K562 treated with DMSO at 1 percent for 24 hours (cell line): ENCODE data around the gene IL6R. TPM values are rescaled to one million over a fixed set of nuclear protein-coding genes. Genes with fewer than 3 reads are reported as not detected.

Experiments used
- total RNA-seq: library from RNA; unstranded; fragments of 300-600 nt; gene quantifications from 2 replicates; pipeline ENCODE4 v1.2.3, GENCODE V29; 2022; ENCODE audit warnings: low read depth; ENCODE audit not compliant: insufficient read depth

IL6R gene
- total RNA-seq = 2.5 and 2.8 TPM in 2 replicates

GRCh38 chr1:154404984-154405746 lies at the start of gene IL6R:
Gene IL6R, plus strand, starts transcription at chr1:154405343. Its CDS starts 287 bp downstream, at chr1:154405630.

GRCh38 chr1:154502066-154502743 lies 97.1 kb downstream of the IL6R start, which contains the start of the genes SHE and TDRD10:
Gene SHE, minus strand, starts transcription at chr1:154502412. Its CDS starts 386 bp downstream, at chr1:154502026.
Gene TDRD10, plus strand, starts transcription at chr1:154502219. Its CDS starts 4,685 bp downstream, at chr1:154506904.

Other genes with a start within 250 kb of the IL6R start
- gene TPM3, start 213.2 kb upstream of the IL6R start, total RNA-seq = 305 and 321 TPM in 2 replicates
- not detected in 2 replicates for gene CFAP141, start 199.0 kb upstream of the IL6R start, total RNA-seq
- 133 and 146 TPM in 2 replicates for gene UBAP2L, start 184.4 kb upstream of the IL6R start, total RNA-seq
- gene HAX1, start 132.7 kb upstream of the IL6R start, total RNA-seq = 194 and 208 TPM in 2 replicates
- gene AQP10, start 84.2 kb upstream of the IL6R start, total RNA-seq = 0.22 TPM in 1 of 2 replicates, not detected in the other
- gene ATP8B2, start 79.8 kb upstream of the IL6R start, total RNA-seq = 34.8 and 35.1 TPM in 2 replicates
- not detected in 2 replicates for gene TDRD10, start 96.9 kb downstream of the IL6R start, total RNA-seq
- not detected in 2 replicates for gene SHE, start 97.1 kb downstream of the IL6R start, total RNA-seq
- gene UBE2Q1, start 153.3 kb downstream of the IL6R start, total RNA-seq = 38.6 and 39.8 TPM in 2 replicates
- gene CHRNB2, start 162.4 kb downstream of the IL6R start, total RNA-seq = not detected in 2 replicates
- gene ADAR, start 202.8 kb downstream of the IL6R start, total RNA-seq = 70.6 and 77.2 TPM in 2 replicates